A172 (cell line): Measurements from ENCODE around the gene PNMT. TPM values are rescaled to one million over a fixed set of nuclear protein-coding genes. Genes with fewer than 3 reads are reported as not detected.
"Not testable (repeated sequence)": the region's sequence is repeated elsewhere in the genome, so short reads cannot be mapped to it uniquely, and the experiment has no call there.

ENCODE experiments used
- DNase-seq: peaks from one replicate; pipeline ENCODE4 v3.0.0-alpha.2; 2015; ENCODE audit warnings: low spot score
- total RNA-seq: library from RNA; depleted of rRNA; stranded (reverse); fragments of >200 nt; shearing (Covaris generic); gene quantifications from 2 replicates; pipeline ENCODE4 v1.2.3, GENCODE V29; 2014; rRNA removed

The PNMT gene
- total RNA-seq, 1 experiment from 2014 or later, result not detected

- DNase-seq, result no peak
Observed at GRCh38 chr17:39709319-39709997, 41.2 kb downstream of the PNMT start.

DNA sequence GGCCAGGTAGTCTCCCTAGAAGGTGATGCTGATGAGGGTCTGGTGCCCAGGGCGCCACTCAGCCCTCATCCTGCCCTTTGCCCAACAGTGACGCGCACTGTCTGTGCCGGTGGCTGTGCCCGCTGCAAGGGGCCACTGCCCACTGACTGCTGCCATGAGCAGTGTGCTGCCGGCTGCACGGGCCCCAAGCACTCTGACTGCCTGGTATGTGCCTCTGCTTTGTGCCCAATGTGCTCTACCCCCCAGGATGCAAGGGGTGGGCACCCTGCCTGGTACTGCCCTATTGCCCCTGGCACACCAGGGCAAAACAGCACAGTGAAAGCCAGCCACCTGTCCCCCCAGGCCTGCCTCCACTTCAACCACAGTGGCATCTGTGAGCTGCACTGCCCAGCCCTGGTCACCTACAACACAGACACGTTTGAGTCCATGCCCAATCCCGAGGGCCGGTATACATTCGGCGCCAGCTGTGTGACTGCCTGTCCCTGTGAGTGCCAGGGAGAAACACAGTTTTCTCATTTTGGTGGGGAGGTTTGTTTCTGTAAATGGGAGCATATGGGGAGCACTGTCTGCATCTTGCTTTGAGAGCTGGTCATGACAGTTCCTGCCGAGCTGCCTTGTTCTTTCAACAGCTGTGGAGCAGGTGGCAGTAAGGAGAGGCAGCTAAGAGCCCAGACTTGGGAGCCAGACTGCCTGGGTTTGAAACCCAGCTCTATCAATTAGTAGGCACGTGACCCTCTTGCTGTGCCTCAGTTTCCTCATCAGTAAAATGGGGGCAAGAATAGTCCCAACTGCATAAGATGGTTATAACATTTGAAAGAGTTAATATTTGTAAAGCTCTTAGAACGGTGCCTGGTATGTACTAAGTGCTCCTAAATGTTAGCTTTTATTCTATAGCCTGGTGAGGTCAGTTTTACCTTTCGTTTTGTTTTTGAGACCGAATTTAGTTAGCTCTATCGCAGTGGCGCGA lies 42.0 kb downstream of the PNMT start:
- DNase-seq, result no peak

GRCh38 chr17:39711071-39711470 lies 42.8 kb downstream of the PNMT start:
- DNase-seq, result not testable (repeated sequence)

DNA sequence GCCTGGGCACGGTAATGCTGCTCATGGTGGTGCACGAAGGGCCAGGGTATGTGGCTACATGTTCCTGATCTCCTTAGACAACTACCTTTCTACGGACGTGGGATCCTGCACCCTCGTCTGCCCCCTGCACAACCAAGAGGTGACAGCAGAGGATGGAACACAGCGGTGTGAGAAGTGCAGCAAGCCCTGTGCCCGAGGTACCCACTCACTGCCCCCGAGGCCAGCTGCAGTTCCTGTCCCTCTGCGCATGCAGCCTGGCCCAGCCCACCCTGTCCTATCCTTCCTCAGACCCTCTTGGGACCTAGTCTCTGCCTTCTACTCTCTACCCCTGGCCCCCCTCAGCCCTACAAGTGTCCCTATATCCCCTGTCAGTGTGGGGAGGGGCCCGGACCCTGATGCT lies 43.6 kb downstream of the PNMT start:
- no peak for DNase-seq

DNA sequence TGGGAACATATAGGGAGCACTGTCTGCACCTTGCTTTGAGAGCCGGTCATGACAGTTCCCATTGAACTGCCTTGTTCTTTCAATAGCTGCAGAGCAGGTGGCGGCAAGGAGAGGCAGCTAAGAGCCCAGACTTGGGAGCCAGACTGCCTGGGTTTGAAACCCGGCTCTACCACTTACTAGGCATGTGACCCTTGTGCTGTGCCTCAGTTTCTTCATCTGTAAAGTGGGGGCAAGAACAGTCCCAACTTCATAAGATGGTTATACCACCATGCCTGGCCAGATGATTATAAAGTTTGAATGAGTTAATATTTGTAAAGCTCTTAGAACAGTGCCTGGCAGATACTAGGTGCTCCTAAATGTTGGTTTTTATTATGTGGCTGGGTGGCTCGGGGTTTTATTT lies 46.0 kb downstream of the PNMT start:
- no peak for DNase-seq

DNA sequence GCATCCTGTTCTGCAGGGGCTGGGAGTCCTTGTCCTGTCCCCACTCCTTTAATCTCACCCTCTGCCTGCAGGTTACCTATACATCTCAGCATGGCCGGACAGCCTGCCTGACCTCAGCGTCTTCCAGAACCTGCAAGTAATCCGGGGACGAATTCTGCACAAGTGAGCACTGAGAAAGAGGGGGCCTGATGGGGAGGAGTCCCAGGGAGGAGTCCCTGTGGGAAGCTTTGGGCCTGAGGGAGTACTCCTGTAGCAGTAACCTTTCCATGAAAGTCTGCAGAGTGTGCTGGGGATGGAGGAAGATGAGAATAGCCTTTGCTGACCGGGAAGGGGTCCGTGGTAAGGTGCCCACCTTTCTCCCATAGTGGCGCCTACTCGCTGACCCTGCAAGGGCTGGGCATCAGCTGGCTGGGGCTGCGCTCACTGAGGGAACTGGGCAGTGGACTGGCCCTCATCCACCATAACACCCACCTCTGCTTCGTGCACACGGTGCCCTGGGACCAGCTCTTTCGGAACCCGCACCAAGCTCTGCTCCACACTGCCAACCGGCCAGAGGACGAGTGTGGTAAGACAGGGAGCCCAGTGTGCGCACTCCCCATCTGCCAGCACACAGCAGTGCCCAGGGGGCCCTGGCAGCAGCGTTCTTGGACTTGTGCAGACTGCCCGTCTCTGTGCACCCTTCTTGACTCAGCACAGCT lies 47.3 kb downstream of the PNMT start:
- no peak for DNase-seq

- no peak for DNase-seq
Observed at GRCh38 chr17:39716073-39716818, 48.0 kb downstream of the PNMT start.

DNA sequence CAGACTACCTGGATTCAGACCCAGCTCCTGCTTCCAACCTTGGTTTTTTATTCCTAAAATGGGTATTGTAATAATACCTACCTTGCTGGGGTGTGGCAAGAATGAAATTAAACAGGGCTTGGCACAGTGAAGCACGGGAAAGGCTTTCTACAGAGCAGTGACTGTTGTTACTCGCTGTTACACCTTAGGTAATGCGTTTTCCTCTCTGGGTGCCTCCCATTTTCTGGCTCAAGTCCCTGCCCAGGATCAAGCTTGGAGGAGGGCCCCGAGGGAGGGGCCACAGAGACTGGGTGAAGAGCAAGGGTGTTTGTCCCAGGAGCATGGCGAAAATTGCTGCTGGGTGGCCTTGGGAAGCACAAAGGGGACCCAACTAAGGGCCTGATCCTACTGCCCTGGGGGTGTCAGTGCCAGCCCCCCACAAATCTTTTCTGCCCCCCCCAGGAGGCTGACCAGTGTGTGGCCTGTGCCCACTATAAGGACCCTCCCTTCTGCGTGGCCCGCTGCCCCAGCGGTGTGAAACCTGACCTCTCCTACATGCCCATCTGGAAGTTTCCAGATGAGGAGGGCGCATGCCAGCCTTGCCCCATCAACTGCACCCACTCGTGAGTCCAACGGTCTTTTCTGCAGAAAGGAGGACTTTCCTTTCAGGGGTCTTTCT lies 48.8 kb downstream of the PNMT start:
- DNase-seq, result no peak

GRCh38 chr17:39717660-39718059 lies 49.4 kb downstream of the PNMT start:
- DNase-seq, result no peak

- DNase-seq, result no peak
Observed at GRCh38 chr17:39719563-39720355, 51.5 kb downstream of the PNMT start.

Other genes starting within 250 kb of the PNMT start
- 17.2 and 19.3 TPM in 2 replicates for gene MED1, start 217.2 kb upstream of the PNMT start, total RNA-seq
- gene CDK12, start 207.0 kb upstream of the PNMT start, total RNA-seq, result 48.9 and 50.4 TPM in 2 replicates
- not detected in 2 replicates for gene NEUROD2, start 60.5 kb upstream of the PNMT start, total RNA-seq
- not detected in 2 replicates for gene PPP1R1B, start 41.5 kb upstream of the PNMT start, total RNA-seq
- 35.1 and 42.9 TPM in 2 replicates for gene STARD3, start 31.3 kb upstream of the PNMT start, total RNA-seq
- 0.19 and 0.26 TPM in 2 replicates for gene TCAP, start 3.1 kb upstream of the PNMT start, total RNA-seq
- gene PGAP3, start 19.6 kb downstream of the PNMT start, total RNA-seq, result 10.8 and 11.4 TPM in 2 replicates
- gene ERBB2, start 31.6 kb downstream of the PNMT start, total RNA-seq, result 43.3 and 43.6 TPM in 2 replicates
- gene MIEN1, start 62.1 kb downstream of the PNMT start, total RNA-seq, result 109 and 111 TPM in 2 replicates
- gene GRB7, start 69.5 kb downstream of the PNMT start, total RNA-seq, result 0.40 and 0.72 TPM in 2 replicates
- not detected in 2 replicates for gene IKZF3, start 195.9 kb downstream of the PNMT start, total RNA-seq
- not detected in 2 replicates for gene ZPBP2, start 199.7 kb downstream of the PNMT start, total RNA-seq